SIG-M5 treated with dmso at 0.1 percent for 504 hours (cell line): ENCODE data around the gene SLAMF9.
A peak's percentile ranks its signal among the peaks of the same experiment; 100 is the strongest.

Source experiments
- DNase-seq: peaks from one replicate; lab custom pipeline; 2025; ENCODE audit not compliant: unreplicated experiment; lab: John Stamatoyannopoulos, UW

The SLAMF9 gene

GRCh38 chr1:159934136-159935039 is 19.6 kb downstream of the SLAMF9 start:
- no peak for DNase-seq

- no peak for DNase-seq
These were observed 20.7 kb downstream of the SLAMF9 start for GRCh38 chr1:159933347-159933746.

- DNase-seq, result no peak
These were observed 21.4 kb downstream of the SLAMF9 start for GRCh38 chr1:159932296-159933285.

GRCh38 chr1:159931795-159932173 is 22.3 kb downstream of the SLAMF9 start:
- no peak for DNase-seq

- DNase-seq, result no peak
These were observed 22.8 kb downstream of the SLAMF9 start for GRCh38 chr1:159931101-159931794.

- no peak for DNase-seq
These were observed 23.4 kb downstream of the SLAMF9 start for GRCh38 chr1:159930634-159931033.

- DNase-seq, result no peak
These were observed 23.8 kb downstream of the SLAMF9 start for GRCh38 chr1:159930216-159930615.

- no peak for DNase-seq
These were observed 24.6 kb downstream of the SLAMF9 start for GRCh38 chr1:159929155-159930051.

- DNase-seq, result no peak
These were observed 25.5 kb downstream of the SLAMF9 start for GRCh38 chr1:159928491-159929050.

GRCh38 chr1:159927849-159928431 is 26.1 kb downstream of the SLAMF9 start:
- no peak for DNase-seq

- no peak for DNase-seq
These were observed 26.7 kb downstream of the SLAMF9 start for GRCh38 chr1:159927211-159927848.

- no peak for DNase-seq
These were observed 28.3 kb downstream of the SLAMF9 start for GRCh38 chr1:159925719-159926078.

- DNase-seq, result peak; percentile 94
These were observed 29.0 kb downstream of the SLAMF9 start, which contains the start of gene TAGLN2 for GRCh38 chr1:159924791-159925718. Gene TAGLN2, minus strand, starts transcription at chr1:159925507. Its CDS starts 4,998 bp downstream, at chr1:159920509.

GRCh38 chr1:159924025-159924790 is 29.8 kb downstream of the SLAMF9 start:
- peak; percentile 76 for DNase-seq

- peak; percentile 85 for DNase-seq
These were observed 30.6 kb downstream of the SLAMF9 start for GRCh38 chr1:159923203-159924024.
